ENCODE data around the gene DPP6. TPM values are rescaled to one million over a fixed set of nuclear protein-coding genes. Genes with fewer than 3 reads are reported as not detected.

Gene DPP6
- total RNA-seq, 1 donor from 2014 or later, result 0.39 TPM

GRCh38 chr7:154306036-154306435, 253.8 kb downstream of the DPP6 start:
- H3K4me2 ChIP-seq, result peak overlapping the region; percentile 96
- H3K27me3 ChIP-seq, result peaks cover 20% of the 10 kb centered on the region
- no peaks in the 10 kb centered on the region for H3K36me3 Mint-ChIP-seq
- H3K9ac ChIP-seq, result no peak overlapping the region
- peaks cover 10% of the 10 kb centered on the region for H3K27me3 Mint-ChIP-seq (ENCODE audit: insufficient read depth, low read depth)
- no peak overlapping the region for H3K27ac ChIP-seq
- no peak overlapping the region for H2AFZ ChIP-seq (replicated peaks)
- no peak for TF ChIP-seq EZH2phosphoT487 (IDR thresholded peaks at IDR 0.05)
- TF ChIP-seq EZH2 (IDR thresholded peaks at IDR 0.05), result no peak
- TF ChIP-seq, protein P1, sequence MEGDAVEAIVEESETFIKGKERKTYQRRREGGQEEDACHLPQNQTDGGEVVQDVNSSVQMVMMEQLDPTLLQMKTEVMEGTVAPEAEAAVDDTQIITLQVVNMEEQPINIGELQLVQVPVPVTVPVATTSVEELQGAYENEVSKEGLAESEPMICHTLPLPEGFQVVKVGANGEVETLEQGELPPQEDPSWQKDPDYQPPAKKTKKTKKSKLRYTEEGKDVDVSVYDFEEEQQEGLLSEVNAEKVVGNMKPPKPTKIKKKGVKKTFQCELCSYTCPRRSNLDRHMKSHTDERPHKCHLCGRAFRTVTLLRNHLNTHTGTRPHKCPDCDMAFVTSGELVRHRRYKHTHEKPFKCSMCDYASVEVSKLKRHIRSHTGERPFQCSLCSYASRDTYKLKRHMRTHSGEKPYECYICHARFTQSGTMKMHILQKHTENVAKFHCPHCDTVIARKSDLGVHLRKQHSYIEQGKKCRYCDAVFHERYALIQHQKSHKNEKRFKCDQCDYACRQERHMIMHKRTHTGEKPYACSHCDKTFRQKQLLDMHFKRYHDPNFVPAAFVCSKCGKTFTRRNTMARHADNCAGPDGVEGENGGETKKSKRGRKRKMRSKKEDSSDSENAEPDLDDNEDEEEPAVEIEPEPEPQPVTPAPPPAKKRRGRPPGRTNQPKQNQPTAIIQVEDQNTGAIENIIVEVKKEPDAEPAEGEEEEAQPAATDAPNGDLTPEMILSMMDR (IDR thresholded peaks at IDR 0.05), result no peak
- no peak for DNase-seq (ENCODE audit: low spot score)
- peak overlapping the region; percentile 85 for H3K4me3 Mint-ChIP-seq
- H3K9me3 ChIP-seq (ENCODE audit: low read depth), result no peaks in the 10 kb centered on the region
- H3K4me3 ChIP-seq, result peak overlapping the region; percentile 60
- H3K36me3 ChIP-seq, result no peaks in the 10 kb centered on the region
- no peaks in the 10 kb centered on the region for H4K20me1 ChIP-seq (ENCODE audit: low read depth)
- H3K4me1 ChIP-seq, result peaks cover 22% of the 10 kb centered on the region
- no peaks in the 10 kb centered on the region for H3K9me3 Mint-ChIP-seq
- peaks cover 17% of the 10 kb centered on the region for H3F3A ChIP-seq (ENCODE audit: low read depth)
- no peaks in the 10 kb centered on the region for H3K79me2 ChIP-seq (ENCODE audit: low read depth)
- peaks cover 14% of the 10 kb centered on the region for H3K4me1 Mint-ChIP-seq
- no peak overlapping the region for H3K27ac Mint-ChIP-seq

- H3K36me3 Mint-ChIP-seq, result no peaks in the 10 kb centered on the region
- peaks cover 15% of the 10 kb centered on the region for H3K27me3 Mint-ChIP-seq (ENCODE audit: insufficient read depth, low read depth)
- no peaks in the 10 kb centered on the region for H3K79me2 ChIP-seq (ENCODE audit: low read depth)
- H4K20me1 ChIP-seq (ENCODE audit: low read depth), result no peaks in the 10 kb centered on the region
- peaks cover 14% of the 10 kb centered on the region for H3K4me1 Mint-ChIP-seq
- H3F3A ChIP-seq (ENCODE audit: low read depth), result peaks cover 17% of the 10 kb centered on the region
- peaks cover 20% of the 10 kb centered on the region for H3K27me3 ChIP-seq
- H3K4me3 Mint-ChIP-seq, result no peak overlapping the region
- peaks cover 21% of the 10 kb centered on the region for H3K4me1 ChIP-seq
- no peak overlapping the region for H3K9ac ChIP-seq
- H3K27ac Mint-ChIP-seq, result no peak overlapping the region
- TF ChIP-seq, protein P1 (IDR thresholded peaks at IDR 0.05), result no peak
- no peak for TF ChIP-seq EZH2 (IDR thresholded peaks at IDR 0.05)
- DNase-seq (ENCODE audit: low spot score), result no peak
- H3K36me3 ChIP-seq, result no peaks in the 10 kb centered on the region
- H3K4me3 ChIP-seq, result no peak overlapping the region
- no peak overlapping the region for H3K4me2 ChIP-seq
- H2AFZ ChIP-seq (replicated peaks), result no peak overlapping the region
- no peak overlapping the region for H3K27ac ChIP-seq
- no peaks in the 10 kb centered on the region for H3K9me3 ChIP-seq (ENCODE audit: low read depth)
- H3K9me3 Mint-ChIP-seq, result no peaks in the 10 kb centered on the region
Observed at GRCh38 chr7:154308928-154309327, 256.7 kb downstream of the DPP6 start.

DNA sequence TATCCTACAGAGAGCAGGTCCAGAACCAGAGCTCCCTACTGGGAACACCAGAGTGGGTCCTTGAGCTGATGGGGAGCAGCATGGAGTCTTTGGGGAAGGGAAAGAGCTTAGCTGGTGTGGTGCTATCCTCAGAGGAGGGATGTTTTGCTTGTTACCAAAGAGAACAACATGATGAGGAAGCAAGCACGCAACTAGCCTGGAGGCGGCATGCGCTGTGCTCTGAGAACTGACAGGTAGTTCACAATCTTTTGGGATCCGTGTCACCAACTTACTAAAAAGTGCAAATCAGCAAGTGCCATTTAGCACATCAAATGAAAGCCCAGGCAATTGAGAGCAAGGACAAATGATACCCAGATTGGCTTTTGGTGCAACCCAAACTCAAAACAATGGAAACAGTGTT, 257.9 kb downstream of the DPP6 start:
- no peak for DNase-seq (ENCODE audit: low spot score)
- H3K9me3 Mint-ChIP-seq, result no peaks in the 10 kb centered on the region
- H3K27me3 ChIP-seq, result peaks cover 19% of the 10 kb centered on the region
- no peak overlapping the region for H3K4me3 ChIP-seq
- H3K4me3 Mint-ChIP-seq, result no peak overlapping the region
- no peak overlapping the region for H3K27ac Mint-ChIP-seq
- no peaks in the 10 kb centered on the region for H3K79me2 ChIP-seq (ENCODE audit: low read depth)
- no peaks in the 10 kb centered on the region for H4K20me1 ChIP-seq (ENCODE audit: low read depth)
- H3K27me3 Mint-ChIP-seq (ENCODE audit: insufficient read depth, low read depth), result peaks cover 8% of the 10 kb centered on the region
- peaks cover 13% of the 10 kb centered on the region for H3K4me1 ChIP-seq
- H3K9me3 ChIP-seq (ENCODE audit: low read depth), result no peaks in the 10 kb centered on the region
- peaks cover 13% of the 10 kb centered on the region for H3F3A ChIP-seq (ENCODE audit: low read depth)
- H3K36me3 ChIP-seq, result no peaks in the 10 kb centered on the region
- H3K4me2 ChIP-seq, result no peak overlapping the region
- no peak overlapping the region for H3K27ac ChIP-seq
- H3K9ac ChIP-seq, result no peak overlapping the region
- no peaks in the 10 kb centered on the region for H3K36me3 Mint-ChIP-seq
- TF ChIP-seq EZH2phosphoT487 (IDR thresholded peaks at IDR 0.05) (no peak), EZH2 (IDR thresholded peaks at IDR 0.05) (no peak)
- TF ChIP-seq, protein P1 (IDR thresholded peaks at IDR 0.05), result no peak
- H3K4me1 Mint-ChIP-seq, result peaks cover 9% of the 10 kb centered on the region
- no peak overlapping the region for H2AFZ ChIP-seq (replicated peaks)

Data from neural progenitor cell (in vitro differentiated cells).